GM19324 (cell line): ENCODE results near the gene ZBTB17.
"Not testable (repeated sequence)": the region's sequence is repeated elsewhere in the genome, so short reads cannot be mapped to it uniquely, and the experiment has no call there.

Experiments
- ATAC-seq: cut with Tn5 transposase; IDR thresholded peaks from one replicate; pipeline ENCODE4 v1.9.1; 2021; ENCODE audit warnings: mild to moderate bottlenecking, moderate library complexity; ENCODE audit not compliant: unreplicated experiment, low FRiP score

The ZBTB17 gene

DNA sequence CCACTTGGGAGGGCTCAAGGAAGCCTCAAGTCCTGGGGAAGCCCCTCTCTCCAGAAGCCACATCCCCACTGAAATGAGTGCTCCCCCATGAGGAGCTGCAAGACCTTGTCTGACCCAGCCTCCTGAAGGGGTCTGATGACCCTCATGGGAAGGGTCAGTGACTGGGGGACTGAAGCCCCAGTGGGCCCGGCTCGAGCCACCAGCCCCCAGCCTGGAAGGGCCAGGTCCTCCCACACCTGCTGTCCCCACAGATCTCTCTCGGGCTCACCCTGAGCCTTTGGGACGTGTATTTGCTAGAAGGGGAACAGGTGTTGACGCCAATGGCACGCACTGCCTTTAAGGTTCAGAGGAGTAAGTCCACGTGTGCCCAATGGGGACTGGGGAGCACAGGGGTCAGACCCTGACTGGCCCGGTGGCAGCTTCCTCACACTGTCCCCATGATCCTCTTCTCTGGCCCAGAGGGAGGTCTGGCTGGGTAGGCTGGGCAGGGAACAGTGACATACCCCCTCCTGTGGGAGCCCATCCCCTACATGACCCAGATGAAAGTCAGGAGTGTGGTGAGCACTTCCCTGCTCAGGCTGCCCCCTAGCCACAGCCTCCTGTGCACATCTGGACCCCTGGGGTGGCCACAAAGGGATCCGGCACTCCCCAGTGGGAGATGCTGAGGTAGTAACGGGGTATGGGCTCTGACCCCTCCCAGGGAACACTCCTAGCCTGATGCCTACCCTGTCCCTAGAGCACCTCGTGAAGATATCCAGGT is 15.7 kb upstream of the ZBTB17 start:
- no peak for ATAC-seq

DNA sequence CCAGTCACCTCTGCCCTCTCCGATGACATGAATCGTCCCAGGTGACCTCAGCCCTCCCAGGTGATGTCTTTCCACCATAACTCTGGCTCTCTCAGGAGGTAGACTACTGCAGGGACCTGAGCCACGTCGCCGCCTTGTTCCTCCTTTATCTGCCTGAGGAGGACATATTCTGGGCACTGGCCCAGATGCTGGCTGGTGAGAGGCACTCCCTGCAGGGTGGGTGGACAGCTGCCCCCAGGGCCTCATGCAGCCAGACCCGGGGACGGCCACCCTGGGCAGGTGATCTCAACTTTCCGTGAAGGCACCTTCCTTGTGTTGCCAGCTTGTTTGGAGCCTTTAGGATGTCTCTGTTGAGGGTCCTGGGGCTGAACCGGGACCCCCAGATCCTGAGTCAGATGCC is 13.9 kb upstream of the ZBTB17 start:
- no peak for ATAC-seq

DNA sequence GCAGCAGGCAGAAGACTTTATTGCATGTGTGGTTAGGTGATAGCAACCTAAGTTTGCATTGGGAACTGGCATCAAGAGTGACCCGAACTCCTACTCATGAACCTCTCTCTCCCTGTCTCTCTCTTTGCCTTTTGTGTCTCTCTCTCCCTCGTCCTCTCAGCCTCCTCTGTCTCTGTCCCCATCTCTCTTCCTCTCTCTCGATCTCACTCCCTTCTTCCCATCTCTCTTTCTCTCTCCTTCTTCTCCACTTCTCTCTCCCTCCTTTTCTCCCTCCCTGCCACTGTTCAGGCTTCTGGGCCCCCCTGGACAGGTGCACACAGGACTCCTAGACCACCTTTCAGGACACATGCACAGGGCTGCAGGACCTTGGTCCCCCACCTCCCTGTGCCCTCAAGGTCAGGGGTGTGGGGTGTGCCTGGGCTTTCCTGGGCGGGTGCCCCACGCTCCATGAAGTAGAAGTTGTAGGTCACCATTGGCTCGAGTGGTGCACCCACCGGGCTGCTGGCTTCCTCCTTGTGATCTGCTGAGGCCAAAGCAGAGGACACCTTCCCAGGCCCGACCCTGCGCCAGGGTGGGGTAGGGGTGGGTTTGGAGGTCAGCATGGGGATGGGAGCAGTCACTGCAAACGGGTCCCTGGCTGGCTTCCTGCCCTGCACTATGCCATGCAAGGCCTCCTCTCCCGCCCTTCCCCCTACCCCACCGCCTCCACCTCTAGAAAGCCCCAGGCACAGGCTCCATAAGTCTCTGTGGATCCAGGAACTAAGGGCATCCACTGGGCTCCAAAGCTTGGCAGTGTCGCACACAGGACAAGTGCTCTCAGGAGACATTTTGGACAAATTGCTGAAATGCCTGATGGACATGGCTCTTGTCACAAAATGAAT is 13.2 kb upstream of the ZBTB17 start:
- no peak for ATAC-seq

DNA sequence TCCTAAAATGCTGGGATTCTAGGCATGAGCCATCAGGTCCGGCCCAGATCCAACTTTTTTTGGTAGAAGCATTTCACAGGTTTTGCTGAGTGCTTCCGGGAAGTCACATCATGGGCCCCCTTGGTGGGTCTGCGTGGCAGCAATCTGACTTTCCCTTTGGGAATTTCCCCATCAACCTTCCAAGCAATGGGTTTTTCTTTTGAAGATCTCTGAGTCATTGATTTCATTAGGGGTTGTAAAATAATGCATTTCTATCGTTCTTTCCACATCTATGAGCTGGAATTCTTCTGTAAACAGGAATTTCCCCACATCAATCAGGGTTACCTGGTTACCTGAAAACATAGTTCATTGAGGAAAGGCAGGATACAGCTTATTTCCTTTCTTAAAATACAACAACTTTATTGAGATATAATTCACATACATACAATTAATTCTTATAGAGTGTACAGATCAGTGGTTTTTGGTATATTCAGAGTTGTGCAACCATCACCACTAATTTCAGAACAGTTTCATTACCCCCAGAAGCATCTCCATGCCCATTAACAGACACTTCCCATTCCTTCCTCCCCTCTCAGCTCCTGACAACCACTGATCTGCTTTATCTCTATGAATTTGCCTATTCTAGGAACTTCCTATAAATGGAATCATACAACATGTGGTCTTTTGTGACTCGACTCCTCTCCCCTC is 9.9 kb upstream of the ZBTB17 start:
- ATAC-seq: no peak

DNA sequence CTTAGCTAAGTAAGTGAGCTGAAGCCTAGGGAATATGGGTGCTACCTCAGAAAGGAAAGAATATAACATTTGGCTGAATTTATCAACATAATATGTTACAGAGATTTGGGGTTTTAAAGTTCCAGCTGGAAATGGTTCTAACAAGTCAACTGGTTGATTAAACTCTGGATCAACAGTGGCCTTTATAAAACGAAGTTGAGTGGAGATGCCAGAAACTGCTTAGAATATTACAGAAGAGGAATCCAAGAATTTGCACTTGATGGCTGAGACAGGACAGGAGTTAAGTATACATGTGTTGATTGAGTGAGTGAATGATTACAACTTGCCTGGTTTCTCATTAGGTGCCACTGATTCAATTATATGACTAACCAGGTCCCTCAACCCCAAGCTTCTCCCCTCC is 7.4 kb upstream of the ZBTB17 start:
- ATAC-seq: no peak

- no peak for ATAC-seq
These were observed 5.8 kb upstream of the ZBTB17 start for GRCh38 chr1:15981679-15982078.

- not testable (repeated sequence) for ATAC-seq
These were observed 2.0 kb upstream of the ZBTB17 start for GRCh38 chr1:15977947-15978346.

DNA sequence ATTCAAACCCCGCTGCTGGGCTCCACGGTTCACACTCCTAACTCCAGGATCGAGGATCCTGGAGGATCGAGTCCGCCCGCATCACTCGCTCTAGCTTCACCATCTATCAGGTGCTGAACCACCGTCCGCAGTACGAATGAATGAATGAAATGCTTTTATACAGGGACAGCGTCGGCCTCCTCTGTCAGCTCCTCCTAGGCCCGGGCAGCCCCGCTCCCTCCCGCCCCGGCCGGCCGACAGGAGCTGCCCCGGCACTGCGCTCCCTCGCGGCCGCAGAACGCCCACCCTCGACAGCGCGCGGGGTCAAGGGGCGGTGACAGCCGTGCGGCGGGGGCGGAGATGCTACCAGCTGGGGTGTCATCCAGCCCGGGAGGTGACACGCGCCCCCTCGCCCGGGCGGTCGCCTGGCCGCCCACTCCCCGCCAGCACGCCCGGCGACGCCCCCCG is 520 bp downstream of the ZBTB17 start:
- ATAC-seq: peak; percentile 66

GRCh38 chr1:15974855-15975254 is 1.0 kb downstream of the ZBTB17 start:
- ATAC-seq: no peak

- ATAC-seq: no peak
These were observed 2.1 kb downstream of the ZBTB17 start for GRCh38 chr1:15973772-15974171.

GRCh38 chr1:15972409-15972808 is 3.5 kb downstream of the ZBTB17 start:
- no peak for ATAC-seq

DNA sequence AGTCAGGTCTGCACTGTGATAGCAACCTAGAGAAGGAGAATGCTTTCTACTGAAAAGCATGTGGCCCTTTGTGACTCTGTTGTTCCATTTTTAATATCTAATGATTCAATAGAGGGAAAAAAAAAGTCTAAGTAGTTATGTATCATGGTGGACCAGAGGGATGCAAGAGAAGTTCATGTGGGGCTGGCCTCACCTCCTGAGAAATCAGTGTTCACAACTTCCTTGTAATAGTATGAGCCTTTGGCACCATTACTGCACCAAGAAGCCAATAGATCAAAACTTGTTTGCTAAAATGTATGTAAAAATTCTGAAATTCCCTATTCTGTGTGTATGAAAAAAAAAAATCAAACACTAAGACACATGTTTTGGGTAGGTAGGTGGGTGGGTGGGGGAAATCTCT is 5.0 kb downstream of the ZBTB17 start:
- ATAC-seq: no peak

- no peak for ATAC-seq
These were observed 6.5 kb downstream of the ZBTB17 start for GRCh38 chr1:15969321-15969880.

GRCh38 chr1:15968172-15968571 is 7.7 kb downstream of the ZBTB17 start:
- ATAC-seq: no peak

- no peak for ATAC-seq
These were observed 9.0 kb downstream of the ZBTB17 start for GRCh38 chr1:15966956-15967344.

- peak; percentile 58 for ATAC-seq
These were observed 9.6 kb downstream of the ZBTB17 start for GRCh38 chr1:15966081-15966955.

GRCh38 chr1:15965228-15965767 is 10.6 kb downstream of the ZBTB17 start:
- no peak for ATAC-seq

DNA sequence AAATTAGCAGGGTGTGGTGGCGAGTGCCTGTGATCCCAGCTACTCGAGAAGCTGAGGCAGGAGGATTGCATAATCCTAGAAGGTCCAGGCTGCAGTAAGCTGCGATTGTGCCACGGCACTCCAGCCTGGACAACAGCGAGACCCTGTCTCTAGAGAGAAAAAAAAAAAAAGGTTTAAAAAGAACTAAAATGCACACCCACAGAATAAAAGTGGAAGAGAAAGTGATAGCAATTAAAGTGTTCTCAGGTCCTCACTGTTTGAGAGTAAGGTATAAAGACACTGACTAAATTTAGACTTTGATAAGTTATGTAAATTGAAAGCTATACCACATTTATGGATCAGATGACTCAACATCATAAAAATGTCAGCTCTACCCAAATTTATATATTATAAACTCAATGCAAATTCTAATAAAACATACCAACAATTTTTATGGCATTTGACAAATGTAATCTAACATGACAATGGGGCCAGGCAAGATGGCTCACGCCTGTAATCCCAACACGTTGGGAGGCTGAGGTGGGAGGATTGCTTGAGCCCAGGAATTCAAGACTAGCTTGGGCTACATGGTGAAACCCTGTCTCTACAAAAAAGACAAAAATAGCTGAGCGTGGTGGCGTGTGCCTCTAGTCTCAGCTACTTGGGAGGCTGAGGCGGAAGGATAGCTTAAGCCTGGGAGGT is 11.8 kb downstream of the ZBTB17 start:
- no peak for ATAC-seq

DNA sequence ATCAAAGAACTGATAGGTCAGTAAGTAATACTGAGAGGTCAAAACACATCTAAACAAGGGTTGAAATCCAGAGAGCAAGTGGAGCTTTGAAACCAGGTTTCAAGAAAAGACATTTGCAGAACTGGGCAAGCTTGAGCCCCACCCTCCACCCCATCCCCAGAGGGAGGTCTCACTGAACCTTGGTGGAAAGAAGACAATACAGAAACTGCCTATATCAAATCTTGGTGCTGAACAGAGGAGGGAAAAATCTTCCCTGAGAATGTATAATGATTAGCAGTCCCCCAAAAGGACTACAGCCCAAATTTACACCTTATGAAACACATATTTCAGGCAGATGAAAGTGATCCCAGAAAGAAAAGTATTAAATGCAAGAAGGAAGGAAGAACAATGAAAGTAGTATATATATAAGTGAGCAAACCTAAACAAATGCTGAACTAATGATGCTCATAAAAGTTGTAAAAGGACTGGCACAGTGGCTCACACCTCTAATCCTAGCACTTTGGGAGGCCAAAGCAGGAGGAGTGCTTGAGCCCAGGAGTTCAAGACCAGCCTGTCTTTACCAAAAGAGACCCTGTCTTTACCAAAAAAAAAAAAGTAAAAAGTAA is 12.4 kb downstream of the ZBTB17 start:
- no peak for ATAC-seq
